Stimulated activated naive CD8-positive, alpha-beta T cell treated with anti-CD3 and anti-CD28 coated beads, Interleukin-15, Interleukin-2, amounts not matched to agents 100 ng/mL and 50 ng/mL, for 24 hours (primary cell): ENCODE measurements around the gene HACE1.
A peak's percentile ranks its signal among the peaks of the same experiment; 100 is the strongest.
"Not testable (repeated sequence)": the region's sequence is repeated elsewhere in the genome, so short reads cannot be mapped to it uniquely, and the experiment has no call there.

Experiments
- H3K27ac Mint-ChIP-seq: one replicate; pipeline ENCODE4 v1.8.0; 2021; ENCODE audit warnings: mild to moderate bottlenecking, mixed read lengths
- H3K27me3 Mint-ChIP-seq: one replicate; pipeline ENCODE4 v1.8.0; 2021; ENCODE audit warnings: mixed read lengths
- H3K36me3 Mint-ChIP-seq: one replicate; pipeline ENCODE4 v1.8.0; 2021; ENCODE audit warnings: low read depth, mixed read lengths
- H3K4me1 Mint-ChIP-seq: one replicate; pipeline ENCODE4 v1.8.0; 2021; ENCODE audit warnings: low read depth, mixed read lengths
- H3K4me3 Mint-ChIP-seq: one replicate; pipeline ENCODE4 v1.8.0; 2021; ENCODE audit warnings: mild to moderate bottlenecking, mixed read lengths
- H3K9me3 Mint-ChIP-seq: one replicate; pipeline ENCODE4 v1.8.0; 2021; ENCODE audit warnings: mixed read lengths

The HACE1 gene, protein sequence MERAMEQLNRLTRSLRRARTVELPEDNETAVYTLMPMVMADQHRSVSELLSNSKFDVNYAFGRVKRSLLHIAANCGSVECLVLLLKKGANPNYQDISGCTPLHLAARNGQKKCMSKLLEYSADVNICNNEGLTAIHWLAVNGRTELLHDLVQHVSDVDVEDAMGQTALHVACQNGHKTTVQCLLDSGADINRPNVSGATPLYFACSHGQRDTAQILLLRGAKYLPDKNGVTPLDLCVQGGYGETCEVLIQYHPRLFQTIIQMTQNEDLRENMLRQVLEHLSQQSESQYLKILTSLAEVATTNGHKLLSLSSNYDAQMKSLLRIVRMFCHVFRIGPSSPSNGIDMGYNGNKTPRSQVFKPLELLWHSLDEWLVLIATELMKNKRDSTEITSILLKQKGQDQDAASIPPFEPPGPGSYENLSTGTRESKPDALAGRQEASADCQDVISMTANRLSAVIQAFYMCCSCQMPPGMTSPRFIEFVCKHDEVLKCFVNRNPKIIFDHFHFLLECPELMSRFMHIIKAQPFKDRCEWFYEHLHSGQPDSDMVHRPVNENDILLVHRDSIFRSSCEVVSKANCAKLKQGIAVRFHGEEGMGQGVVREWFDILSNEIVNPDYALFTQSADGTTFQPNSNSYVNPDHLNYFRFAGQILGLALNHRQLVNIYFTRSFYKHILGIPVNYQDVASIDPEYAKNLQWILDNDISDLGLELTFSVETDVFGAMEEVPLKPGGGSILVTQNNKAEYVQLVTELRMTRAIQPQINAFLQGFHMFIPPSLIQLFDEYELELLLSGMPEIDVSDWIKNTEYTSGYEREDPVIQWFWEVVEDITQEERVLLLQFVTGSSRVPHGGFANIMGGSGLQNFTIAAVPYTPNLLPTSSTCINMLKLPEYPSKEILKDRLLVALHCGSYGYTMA

DNA sequence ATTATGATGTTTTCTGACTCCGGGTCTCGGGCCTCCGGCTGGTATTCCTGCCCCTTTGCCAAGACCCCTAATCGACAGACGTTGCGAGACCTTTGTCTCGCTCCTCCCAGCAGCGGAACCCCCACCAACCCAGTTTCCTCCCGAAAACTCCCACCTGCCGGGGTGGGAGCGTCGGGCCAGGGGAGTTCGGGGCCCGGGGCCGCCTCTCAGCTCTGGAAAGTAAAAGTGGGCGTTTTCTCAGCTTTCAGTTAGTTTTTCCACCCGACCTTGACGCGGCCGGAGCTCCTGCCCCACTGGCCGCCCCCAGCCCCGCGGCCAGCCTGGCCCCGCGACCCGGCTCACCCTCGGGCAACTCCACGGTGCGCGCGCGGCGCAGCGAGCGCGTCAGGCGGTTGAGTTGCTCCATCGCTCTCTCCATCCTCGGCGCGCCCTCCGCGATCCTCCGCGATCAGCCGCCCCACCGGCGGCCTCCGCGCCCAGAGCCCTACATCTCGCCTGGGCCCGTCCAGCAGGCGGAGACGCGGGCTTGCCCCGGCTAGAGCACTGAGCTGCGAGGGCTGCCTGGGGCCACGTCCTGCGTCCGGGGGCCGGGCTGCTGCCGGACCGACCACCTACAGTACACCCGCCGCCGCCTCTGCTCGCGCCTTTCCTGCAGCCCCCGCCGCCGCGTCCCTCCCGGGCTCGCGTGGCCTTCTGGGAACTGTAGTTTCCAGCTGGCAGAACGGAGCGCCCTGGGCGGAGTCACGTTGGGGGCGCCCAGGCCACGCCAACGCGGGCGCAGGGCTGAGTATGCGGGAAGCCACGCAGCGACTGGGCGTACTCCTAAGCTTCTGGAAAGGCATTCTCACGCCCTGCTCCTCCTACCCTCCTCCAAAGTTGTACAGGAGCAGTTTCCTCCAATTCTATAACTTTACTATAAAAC, at the start of gene HACE1:
Gene HACE1, minus strand, starts transcription at position 695 of the 922 bp plus-strand sequence. Its CDS starts 277 bp downstream, at position 418.
- peak within 1 kb of the TSS; percentile 93 for H3K4me3 Mint-ChIP-seq
- no peaks in the 10 kb centered on the region for H3K9me3 Mint-ChIP-seq
- H3K36me3 Mint-ChIP-seq, result no peaks in the 10 kb centered on the region
- H3K4me1 Mint-ChIP-seq, result peaks cover 17% of the 10 kb centered on the region
- peaks cover 8% of the 10 kb centered on the region for H3K27me3 Mint-ChIP-seq
- H3K27ac Mint-ChIP-seq, result peak within 1 kb of the TSS; percentile 78

- Mint-ChIP-seq H3K4me1 (no peaks in the 10 kb centered on the region), H3K4me3 (no peak overlapping the region), H3K36me3 (no peaks in the 10 kb centered on the region), H3K27ac (no peak overlapping the region), H3K27me3 (peaks cover 30% of the 10 kb centered on the region), H3K9me3 (peaks cover 4% of the 10 kb centered on the region)
Observed at GRCh38 chr6:104908888-104909525, 49.3 kb upstream of the HACE1 start.

- Mint-ChIP-seq H3K4me3 (no peak overlapping the region), H3K4me1 (no peaks in the 10 kb centered on the region), H3K36me3 (no peaks in the 10 kb centered on the region), H3K27ac (no peak overlapping the region), H3K27me3 (peaks cover 30% of the 10 kb centered on the region), H3K9me3 (peaks cover 4% of the 10 kb centered on the region)
Observed at GRCh38 chr6:104908031-104908887, 48.5 kb upstream of the HACE1 start.

DNA sequence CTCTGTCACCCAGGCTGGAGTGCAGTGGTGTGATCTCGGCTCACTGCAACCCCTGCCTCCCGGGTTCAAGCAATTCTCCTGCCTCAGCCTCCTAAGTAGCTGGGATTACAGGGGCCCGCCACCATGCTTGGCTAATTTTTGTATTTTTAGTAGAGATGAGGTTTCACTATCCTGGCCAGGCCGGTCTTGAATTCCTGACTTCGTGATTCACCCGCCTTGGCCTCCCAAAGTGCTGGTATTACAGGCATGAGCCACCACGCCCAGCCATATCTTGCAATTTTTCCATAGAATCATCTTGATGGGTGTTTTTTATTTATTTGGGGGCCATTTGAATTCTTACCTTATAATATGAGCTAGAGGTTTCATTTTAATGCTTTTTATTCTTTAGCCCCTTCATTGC, 39.2 kb upstream of the HACE1 start:
- not testable (repeated sequence) for H3K36me3 Mint-ChIP-seq, H3K4me3 Mint-ChIP-seq, H3K9me3 Mint-ChIP-seq, H3K27ac Mint-ChIP-seq, H3K4me1 Mint-ChIP-seq
- peaks cover 21% of the 10 kb centered on the region for H3K27me3 Mint-ChIP-seq

- H3K27ac Mint-ChIP-seq, result no peak overlapping the region
- no peaks in the 10 kb centered on the region for H3K4me1 Mint-ChIP-seq
- no peak overlapping the region for H3K4me3 Mint-ChIP-seq
- no peaks in the 10 kb centered on the region for H3K36me3 Mint-ChIP-seq
- peaks cover 5% of the 10 kb centered on the region for H3K9me3 Mint-ChIP-seq
- H3K27me3 Mint-ChIP-seq, result peaks cover 32% of the 10 kb centered on the region
Observed at GRCh38 chr6:104896914-104897313, 37.2 kb upstream of the HACE1 start.

DNA sequence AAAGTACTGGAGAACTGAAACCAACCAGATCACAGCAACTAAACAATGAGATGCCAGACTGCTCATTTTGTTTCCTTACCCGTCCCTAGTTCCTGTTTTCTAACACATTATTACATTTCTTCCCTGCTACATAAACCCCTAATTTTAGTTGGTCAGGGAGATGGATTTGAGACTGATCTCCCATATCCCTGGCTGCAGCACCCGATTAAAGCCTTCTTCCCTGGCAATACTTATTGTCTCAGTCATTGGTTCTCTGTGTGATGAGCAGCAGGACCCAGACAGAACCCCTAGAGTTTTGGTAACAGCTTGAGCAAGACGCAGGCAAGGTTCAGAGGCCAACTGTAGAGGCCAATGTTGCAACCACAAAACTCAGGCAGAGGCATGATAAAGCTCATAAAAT, 28.3 kb upstream of the HACE1 start:
- Mint-ChIP-seq H3K4me1 (no peaks in the 10 kb centered on the region), H3K36me3 (no peaks in the 10 kb centered on the region), H3K27me3 (peaks cover 22% of the 10 kb centered on the region), H3K4me3 (no peak overlapping the region), H3K27ac (no peak overlapping the region), H3K9me3 (peaks cover 5% of the 10 kb centered on the region)

DNA sequence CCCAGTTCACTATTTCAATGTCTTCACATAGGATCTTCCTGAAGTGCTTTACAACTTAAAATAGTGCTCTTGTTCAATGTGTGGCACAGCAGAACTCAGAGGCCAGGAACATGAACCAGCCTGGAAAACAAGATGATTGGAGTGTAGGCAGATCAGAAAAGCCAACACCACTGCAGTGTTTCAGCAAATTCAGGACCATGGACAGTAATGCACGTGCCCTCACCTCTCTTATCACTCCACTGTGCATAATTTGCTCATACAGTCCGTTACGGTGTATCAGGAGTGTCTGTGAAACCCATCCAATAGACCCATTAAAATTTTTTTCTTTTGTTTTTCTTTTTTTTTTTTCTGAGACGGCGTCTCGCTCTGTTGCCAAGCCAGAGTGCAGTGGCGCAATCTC, 27.6 kb upstream of the HACE1 start:
- H3K9me3 Mint-ChIP-seq, result peaks cover 5% of the 10 kb centered on the region
- H3K36me3 Mint-ChIP-seq, result no peaks in the 10 kb centered on the region
- no peaks in the 10 kb centered on the region for H3K4me1 Mint-ChIP-seq
- peaks cover 18% of the 10 kb centered on the region for H3K27me3 Mint-ChIP-seq
- H3K4me3 Mint-ChIP-seq, result no peak overlapping the region
- no peak overlapping the region for H3K27ac Mint-ChIP-seq

DNA sequence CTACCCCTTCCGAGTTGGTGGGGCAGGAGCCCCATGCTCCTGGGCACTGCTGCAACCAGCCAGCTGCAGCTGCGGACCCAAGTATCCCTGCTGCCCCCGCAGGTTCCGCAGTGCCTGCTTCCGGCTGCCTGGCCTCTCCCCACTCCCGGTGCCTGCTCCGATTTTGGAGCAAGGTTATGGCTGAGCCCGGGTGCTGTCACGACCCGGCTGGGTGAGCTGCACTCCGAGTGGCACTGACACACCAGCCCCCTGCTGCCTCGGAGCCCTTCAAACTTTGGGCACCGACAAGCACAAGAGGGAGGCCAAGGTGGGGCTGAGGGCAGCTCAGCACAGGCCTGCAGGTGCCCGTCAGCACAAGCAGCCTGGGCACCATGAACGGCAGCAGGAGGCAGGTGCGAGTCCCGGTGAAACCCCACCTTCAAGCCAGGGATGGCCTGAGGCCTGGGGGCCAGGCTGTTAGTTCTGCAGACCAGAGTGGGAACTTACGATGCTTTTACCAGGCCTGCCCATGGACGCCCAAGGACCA, 25.9 kb upstream of the HACE1 start:
- H3K9me3 Mint-ChIP-seq, result peaks cover 5% of the 10 kb centered on the region
- peaks cover 15% of the 10 kb centered on the region for H3K27me3 Mint-ChIP-seq
- H3K36me3 Mint-ChIP-seq, result no peaks in the 10 kb centered on the region
- no peak overlapping the region for H3K4me3 Mint-ChIP-seq
- no peak overlapping the region for H3K27ac Mint-ChIP-seq
- H3K4me1 Mint-ChIP-seq, result no peaks in the 10 kb centered on the region

DNA sequence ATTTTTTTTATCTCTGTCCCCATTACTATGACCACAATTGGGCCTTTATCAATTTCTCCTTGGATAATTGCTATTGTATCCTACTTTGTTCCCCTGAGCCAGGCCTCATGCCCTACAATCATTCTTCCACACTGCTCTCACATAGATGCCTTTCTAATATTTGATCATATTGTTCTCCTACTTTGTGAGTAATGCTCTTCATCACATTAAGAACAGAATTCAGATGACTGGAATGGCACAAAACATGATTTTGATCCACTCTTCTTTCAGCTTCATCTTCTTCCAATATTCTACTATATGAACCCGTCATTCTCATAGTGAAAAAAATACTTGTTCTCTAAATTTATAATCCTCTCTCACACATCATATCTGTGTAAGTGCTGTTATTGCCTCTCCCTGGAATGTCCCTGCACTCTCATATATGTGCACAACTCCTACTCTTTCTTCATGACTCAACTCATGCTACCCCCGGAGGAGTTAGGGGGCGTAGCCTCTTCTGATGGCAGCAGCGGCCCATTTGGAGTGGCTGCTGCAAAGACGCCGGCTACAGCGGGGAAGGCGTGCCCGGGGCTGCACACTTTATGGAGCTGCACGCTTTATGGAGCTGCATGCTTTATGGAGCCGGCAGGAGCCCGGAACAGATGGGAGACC, 25.3 kb upstream of the HACE1 start:
- H3K4me3 Mint-ChIP-seq, result no peak overlapping the region
- no peaks in the 10 kb centered on the region for H3K4me1 Mint-ChIP-seq
- no peaks in the 10 kb centered on the region for H3K36me3 Mint-ChIP-seq
- H3K27ac Mint-ChIP-seq, result no peak overlapping the region
- H3K9me3 Mint-ChIP-seq, result peaks cover 5% of the 10 kb centered on the region
- peaks cover 15% of the 10 kb centered on the region for H3K27me3 Mint-ChIP-seq

- no peaks in the 10 kb centered on the region for H3K36me3 Mint-ChIP-seq
- H3K9me3 Mint-ChIP-seq, result no peaks in the 10 kb centered on the region
- no peak overlapping the region for H3K27ac Mint-ChIP-seq
- H3K4me1 Mint-ChIP-seq, result no peaks in the 10 kb centered on the region
- H3K27me3 Mint-ChIP-seq, result peaks cover 10% of the 10 kb centered on the region
- H3K4me3 Mint-ChIP-seq, result no peak overlapping the region
Observed at GRCh38 chr6:104881964-104882668, 22.4 kb upstream of the HACE1 start.

- no peak overlapping the region for H3K27ac Mint-ChIP-seq
- no peaks in the 10 kb centered on the region for H3K36me3 Mint-ChIP-seq
- no peak overlapping the region for H3K4me3 Mint-ChIP-seq
- no peaks in the 10 kb centered on the region for H3K9me3 Mint-ChIP-seq
- peaks cover 23% of the 10 kb centered on the region for H3K27me3 Mint-ChIP-seq
- H3K4me1 Mint-ChIP-seq, result peaks cover 17% of the 10 kb centered on the region
Observed at GRCh38 chr6:104862456-104862855, 2.7 kb upstream of the HACE1 start.

GRCh38 chr6:104860221-104860620, 502 bp upstream of the HACE1 start:
- Mint-ChIP-seq H3K27me3 (peaks cover 11% of the 10 kb centered on the region), H3K27ac (no peak overlapping the region), H3K4me3 (peak overlapping the region; percentile 93), H3K4me1 (peaks cover 17% of the 10 kb centered on the region), H3K9me3 (no peaks in the 10 kb centered on the region), H3K36me3 (no peaks in the 10 kb centered on the region)
